Effector memory CD4-positive, alpha-beta T cell (primary cell): ENCODE data around the gene PRKCZ.

Source experiments
- DNase-seq, 3 donors: peaks; one replicate each; pipeline ENCODE4 v3.0.0-alpha.2; 2020
- H3K27ac ChIP-seq: 2 replicates; pipeline ENCODE4 v1.7.0; 2013; ENCODE audit warnings: mild to moderate bottlenecking, low read length, moderate library complexity; ENCODE audit not compliant: insufficient read depth, poor library complexity, severe bottlenecking
- H3K27me3 ChIP-seq: replicated peaks from 2 replicates; pipeline ENCODE4 v1.7.0; 2013; ENCODE audit warnings: mild to moderate bottlenecking, low read length; ENCODE audit not compliant: insufficient read depth, control insufficient read depth, poor library complexity, severe bottlenecking
- H3K36me3 ChIP-seq: 2 replicates; pipeline ENCODE4 v1.7.0; 2013; ENCODE audit warnings: mild to moderate bottlenecking, low read length, moderate library complexity; ENCODE audit not compliant: control insufficient read depth, insufficient read depth
- H3K4me1 ChIP-seq: 2 replicates; pipeline ENCODE4 v1.7.0; 2013; ENCODE audit warnings: low read length, mild to moderate bottlenecking; ENCODE audit not compliant: control insufficient read depth, insufficient read depth, poor library complexity, severe bottlenecking
- H3K4me3 ChIP-seq: 2 replicates; pipeline ENCODE4 v1.7.0; 2013; ENCODE audit warnings: low read length, low read depth, mild to moderate bottlenecking; ENCODE audit not compliant: insufficient read depth, poor library complexity, severe bottlenecking
- H3K9me3 ChIP-seq: 2 replicates; pipeline ENCODE4 v1.7.0; 2013; ENCODE audit warnings: mild to moderate bottlenecking, low read length, moderate library complexity; ENCODE audit not compliant: control insufficient read depth

The PRKCZ gene

GRCh38 chr1:2016123-2016522 is 34.1 kb upstream of the PRKCZ start:
- Histone ChIP-seq H3K4me1 (peaks cover 9% of the 10 kb centered on the region), H3K27ac (no peak overlapping the region), H3K9me3 (no peaks in the 10 kb centered on the region), H3K36me3 (no peaks in the 10 kb centered on the region), H3K27me3 (peaks cover 22% of the 10 kb centered on the region), H3K4me3 (no peak overlapping the region)
- no peak for DNase-seq

GRCh38 chr1:2018217-2019171 is 31.7 kb upstream of the PRKCZ start:
- peaks cover 33% of the 10 kb centered on the region for H3K27me3 ChIP-seq
- no peak overlapping the region for H3K27ac ChIP-seq
- H3K9me3 ChIP-seq: no peaks in the 10 kb centered on the region
- DNase-seq: no peak
- H3K4me3 ChIP-seq: no peak overlapping the region
- no peaks in the 10 kb centered on the region for H3K36me3 ChIP-seq
- H3K4me1 ChIP-seq: peaks cover 9% of the 10 kb centered on the region

- no peak within 1 kb of the TSS for H3K27ac ChIP-seq
- peaks cover 33% of the 10 kb centered on the region for H3K27me3 ChIP-seq
- H3K36me3 ChIP-seq: no peaks in the 10 kb centered on the region
- no peaks in the 10 kb centered on the region for H3K9me3 ChIP-seq
- DNase-seq: no peak
- H3K4me3 ChIP-seq: no peak within 1 kb of the TSS
- H3K4me1 ChIP-seq: peaks cover 9% of the 10 kb centered on the region
These were observed 31.1 kb upstream of the PRKCZ start, which contains the start of gene GABRD for GRCh38 chr1:2019172-2019543. TSS of gene GABRD (plus strand) at chr1:2019345. CDS start at chr1:2019424, 79 bp downstream.

GRCh38 chr1:2019571-2020309 is 30.5 kb upstream of the PRKCZ start:
- H3K9me3 ChIP-seq: no peaks in the 10 kb centered on the region
- DNase-seq: no peak
- H3K27me3 ChIP-seq: peaks cover 33% of the 10 kb centered on the region

GRCh38 chr1:2020310-2020655 is 29.9 kb upstream of the PRKCZ start:
- Histone ChIP-seq H3K27me3 (peaks cover 32% of the 10 kb centered on the region), H3K4me1 (peaks cover 9% of the 10 kb centered on the region), H3K9me3 (no peaks in the 10 kb centered on the region), H3K4me3 (no peak overlapping the region), H3K36me3 (no peaks in the 10 kb centered on the region), H3K27ac (no peak overlapping the region)
- DNase-seq: no peak

More at GRCh38 chr1:2019571-2020309, 30.5 kb upstream of the PRKCZ start:
- no peaks in the 10 kb centered on the region for H3K36me3 ChIP-seq
- H3K4me3 ChIP-seq: no peak overlapping the region
- peaks cover 9% of the 10 kb centered on the region for H3K4me1 ChIP-seq
- no peak overlapping the region for H3K27ac ChIP-seq

- Histone ChIP-seq H3K27me3 (peaks cover 30% of the 10 kb centered on the region), H3K36me3 (no peaks in the 10 kb centered on the region), H3K4me3 (no peak overlapping the region), H3K9me3 (no peaks in the 10 kb centered on the region), H3K4me1 (peaks cover 11% of the 10 kb centered on the region), H3K27ac (no peak overlapping the region)
- DNase-seq: no peak
These were observed 28.7 kb upstream of the PRKCZ start for GRCh38 chr1:2021550-2021949.

- no peak for DNase-seq
- Histone ChIP-seq H3K36me3 (no peaks in the 10 kb centered on the region), H3K27ac (no peak overlapping the region), H3K4me1 (peaks cover 11% of the 10 kb centered on the region), H3K27me3 (peaks cover 30% of the 10 kb centered on the region), H3K4me3 (no peak overlapping the region), H3K9me3 (no peaks in the 10 kb centered on the region)
These were observed 28.0 kb upstream of the PRKCZ start for GRCh38 chr1:2022063-2022770.

GRCh38 chr1:2023187-2023586 is 27.0 kb upstream of the PRKCZ start:
- H3K4me3 ChIP-seq: no peak overlapping the region
- H3K36me3 ChIP-seq: no peaks in the 10 kb centered on the region
- peaks cover 11% of the 10 kb centered on the region for H3K4me1 ChIP-seq
- no peaks in the 10 kb centered on the region for H3K9me3 ChIP-seq
- no peak overlapping the region for H3K27ac ChIP-seq
- DNase-seq: no peak
- H3K27me3 ChIP-seq: peaks cover 30% of the 10 kb centered on the region

- peaks cover 30% of the 10 kb centered on the region for H3K27me3 ChIP-seq
- no peak overlapping the region for H3K4me3 ChIP-seq
- peaks cover 11% of the 10 kb centered on the region for H3K4me1 ChIP-seq
- no peak for DNase-seq
- no peaks in the 10 kb centered on the region for H3K36me3 ChIP-seq
- H3K9me3 ChIP-seq: no peaks in the 10 kb centered on the region
- H3K27ac ChIP-seq: no peak overlapping the region
These were observed 25.8 kb upstream of the PRKCZ start for GRCh38 chr1:2024451-2024850.
